DND-41 (cell line): ENCODE data around the gene CACTIN.

ENCODE experiments used
- ATAC-seq: fragments of 200-7000 bp; cut with Tn5 transposase; 3 replicates; pipeline ENCODE4 v1.9.1; 2021; ENCODE audit warnings: low read depth; ENCODE audit not compliant: insufficient read depth
- DNase-seq: peaks from one replicate; pipeline ENCODE4 v3.0.0-alpha.2; 2020
- H2AFZ ChIP-seq: 2 replicates; pipeline ENCODE4 v1.6.0; 2012; ENCODE audit warnings: low read depth, low read length
- H3K27ac ChIP-seq: 2 replicates; pipeline ENCODE4 v1.5.1; 2012; ENCODE audit warnings: low read length, inconsistent platforms
- H3K27me3 ChIP-seq: fragments of 200-600 bp; sonication (generic); 2 replicates; pipeline ENCODE4 v1.6.0; 2012; ENCODE audit warnings: low read length, mild to moderate bottlenecking, inconsistent platforms; ENCODE audit not compliant: insufficient read depth, poor library complexity
- H3K36me3 ChIP-seq: 2 replicates; pipeline ENCODE4 v1.5.1; 2012; ENCODE audit warnings: low read length, inconsistent platforms; ENCODE audit not compliant: insufficient read depth
- H3K4me1 ChIP-seq: 2 replicates; pipeline ENCODE4 v1.5.1; 2012; ENCODE audit warnings: mild to moderate bottlenecking, low read length; ENCODE audit not compliant: insufficient read depth
- H3K4me2 ChIP-seq: 2 replicates; pipeline ENCODE4 v1.6.0; 2012; ENCODE audit warnings: mild to moderate bottlenecking, moderate library complexity, low read length, inconsistent platforms; ENCODE audit not compliant: insufficient read depth
- H3K4me3 ChIP-seq, 2 experiments: fragments of 200-600 bp in 1 of 2; shearing (Covaris generic) in 1 of 2; 2 replicates each; pipeline ENCODE4 v1.5.1; 2012 to 2016; ENCODE audit warnings: inconsistent platforms in 2 of 2, low read length in 2 of 2, mild to moderate bottlenecking in 2 of 2, low read depth in 1 of 2, moderate library complexity in 1 of 2
- H3K79me2 ChIP-seq: 2 replicates; pipeline ENCODE4 v1.6.0; 2012; ENCODE audit warnings: low read length, inconsistent platforms; ENCODE audit not compliant: insufficient read depth
- H3K9ac ChIP-seq: 2 replicates; pipeline ENCODE4 v1.6.0; 2012; ENCODE audit warnings: low read depth, mild to moderate bottlenecking, inconsistent platforms, low read length, moderate library complexity
- H3K9me3 ChIP-seq: 2 replicates; pipeline ENCODE4 v1.5.1; 2012; ENCODE audit warnings: low read length, moderate library complexity, mild to moderate bottlenecking, inconsistent platforms; ENCODE audit not compliant: insufficient read depth, severe bottlenecking
- H4K20me1 ChIP-seq: 2 replicates; pipeline ENCODE4 v1.6.0; 2012; ENCODE audit warnings: low read length; ENCODE audit not compliant: insufficient read depth
- CTCF ChIP-seq: IDR thresholded peaks from 2 replicates; pipeline ENCODE4 v1.5.1; 2012; ENCODE audit warnings: borderline replicate concordance, low read length, moderate library complexity, mild to moderate bottlenecking; ENCODE audit not compliant: poor library complexity, severe bottlenecking; ENCODE audit errors: extremely low read depth
- EZH2 ChIP-seq: IDR thresholded peaks from 3 replicates; pipeline ENCODE4 v1.6.1; 2012; ENCODE audit warnings: borderline replicate concordance, low read depth, mild to moderate bottlenecking, moderate library complexity, low read length, inconsistent platforms; ENCODE audit not compliant: severe bottlenecking

Gene CACTIN

GRCh38 chr19:3658870-3659745 lies 32.5 kb upstream of the CACTIN start:
- no peak overlapping the region for H2AFZ ChIP-seq
- no peak for DNase-seq
- no peaks in the 10 kb centered on the region for H3K9me3 ChIP-seq
- no peaks in the 10 kb centered on the region for H3K79me2 ChIP-seq
- H3K4me2 ChIP-seq = no peak overlapping the region
- ATAC-seq = no peak
- H3K27me3 ChIP-seq = no peaks in the 10 kb centered on the region
- H3K36me3 ChIP-seq = peaks cover 74% of the 10 kb centered on the region
- TF ChIP-seq CTCF (no peak), EZH2 (no peak)
- H3K4me3 ChIP-seq = no peak overlapping the region
- no peaks in the 10 kb centered on the region for H3K4me1 ChIP-seq
- H3K27ac ChIP-seq = no peak overlapping the region
- no peaks in the 10 kb centered on the region for H4K20me1 ChIP-seq
- no peak overlapping the region for H3K9ac ChIP-seq

- Histone ChIP-seq H3K27me3 (no peaks in the 10 kb centered on the region), H3K27ac (no peak overlapping the region), H3K36me3 (peaks cover 74% of the 10 kb centered on the region), H4K20me1 (no peaks in the 10 kb centered on the region), H2AFZ (no peak overlapping the region), H3K4me2 (no peak overlapping the region), H3K9ac (no peak overlapping the region), H3K79me2 (no peaks in the 10 kb centered on the region), H3K9me3 (no peaks in the 10 kb centered on the region), H3K4me3 (no peak overlapping the region), H3K4me1 (no peaks in the 10 kb centered on the region)
- TF ChIP-seq CTCF (no peak), EZH2 (no peak)
- no peak for ATAC-seq
- DNase-seq = no peak
Observed at GRCh38 chr19:3658004-3658869, 31.6 kb upstream of the CACTIN start.

GRCh38 chr19:3657395-3657769 lies 30.8 kb upstream of the CACTIN start:
- TF ChIP-seq CTCF = no peak
- no peak for TF ChIP-seq EZH2
- Histone ChIP-seq H3K27me3 (no peaks in the 10 kb centered on the region), H3K27ac (no peak overlapping the region), H4K20me1 (no peaks in the 10 kb centered on the region), H3K4me1 (no peaks in the 10 kb centered on the region), H3K4me2 (no peak overlapping the region), H3K9ac (no peak overlapping the region), H3K9me3 (no peaks in the 10 kb centered on the region), H3K4me3 (no peak overlapping the region), H2AFZ (no peak overlapping the region), H3K36me3 (peaks cover 80% of the 10 kb centered on the region), H3K79me2 (no peaks in the 10 kb centered on the region)
- DNase-seq (no peak), ATAC-seq (no peak)
